Prostate gland (tissue), 2 donors: ENCODE data around the gene SIPA1L3.

Source experiments
- POLR2AphosphoS5 ChIP-seq: sonication (generic); formaldehyde crosslinking; IDR thresholded peaks from one replicate; pipeline ENCODE4 v1.6.1; 2017; ENCODE audit warnings: antibody characterized with exemption
- TF ChIP-seq, protein P1 (sequence below), 4 experiments: fragments of 200-600 bp in 2 of 4; fragments of 450-650 bp in 2 of 4; sonication (generic) in 2 of 4; IDR thresholded peaks; 1 replicate in 3 of 4; 2 replicates in 1 of 4; pipeline ENCODE4 v1.5.1; 2016 to 2019; ENCODE audit warnings: antibody characterized with exemption in 4 of 4, mild to moderate bottlenecking in 2 of 4, moderate library complexity in 2 of 4

DNA sequence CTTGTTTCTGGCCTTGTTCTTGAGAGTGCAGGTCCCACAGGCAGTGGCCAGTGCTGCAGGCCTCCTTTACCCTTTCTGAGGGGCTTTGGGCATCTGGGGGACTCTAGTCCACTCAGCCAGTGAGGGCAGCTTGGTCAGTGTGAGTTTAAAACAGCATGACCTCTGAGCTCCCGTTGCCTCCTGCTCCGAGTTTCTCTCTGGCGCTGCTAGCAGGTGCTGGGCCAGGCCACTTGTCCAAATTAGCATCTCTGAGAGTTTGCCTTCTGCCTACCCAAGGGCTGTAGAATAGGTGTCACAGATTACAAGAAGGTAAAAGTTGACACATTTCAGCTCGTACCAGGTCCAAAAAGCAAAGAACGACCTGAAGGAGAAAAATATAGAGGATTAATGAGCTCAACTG lies 105.9 kb downstream of the SIPA1L3 start:
- TF ChIP-seq, protein P1, sequence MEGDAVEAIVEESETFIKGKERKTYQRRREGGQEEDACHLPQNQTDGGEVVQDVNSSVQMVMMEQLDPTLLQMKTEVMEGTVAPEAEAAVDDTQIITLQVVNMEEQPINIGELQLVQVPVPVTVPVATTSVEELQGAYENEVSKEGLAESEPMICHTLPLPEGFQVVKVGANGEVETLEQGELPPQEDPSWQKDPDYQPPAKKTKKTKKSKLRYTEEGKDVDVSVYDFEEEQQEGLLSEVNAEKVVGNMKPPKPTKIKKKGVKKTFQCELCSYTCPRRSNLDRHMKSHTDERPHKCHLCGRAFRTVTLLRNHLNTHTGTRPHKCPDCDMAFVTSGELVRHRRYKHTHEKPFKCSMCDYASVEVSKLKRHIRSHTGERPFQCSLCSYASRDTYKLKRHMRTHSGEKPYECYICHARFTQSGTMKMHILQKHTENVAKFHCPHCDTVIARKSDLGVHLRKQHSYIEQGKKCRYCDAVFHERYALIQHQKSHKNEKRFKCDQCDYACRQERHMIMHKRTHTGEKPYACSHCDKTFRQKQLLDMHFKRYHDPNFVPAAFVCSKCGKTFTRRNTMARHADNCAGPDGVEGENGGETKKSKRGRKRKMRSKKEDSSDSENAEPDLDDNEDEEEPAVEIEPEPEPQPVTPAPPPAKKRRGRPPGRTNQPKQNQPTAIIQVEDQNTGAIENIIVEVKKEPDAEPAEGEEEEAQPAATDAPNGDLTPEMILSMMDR (IDR thresholded peaks at IDR 0.05): no peak
- TF ChIP-seq POLR2AphosphoS5: no peak
